ENCODE measurements around the gene RGS1.

Gene RGS1

DNA sequence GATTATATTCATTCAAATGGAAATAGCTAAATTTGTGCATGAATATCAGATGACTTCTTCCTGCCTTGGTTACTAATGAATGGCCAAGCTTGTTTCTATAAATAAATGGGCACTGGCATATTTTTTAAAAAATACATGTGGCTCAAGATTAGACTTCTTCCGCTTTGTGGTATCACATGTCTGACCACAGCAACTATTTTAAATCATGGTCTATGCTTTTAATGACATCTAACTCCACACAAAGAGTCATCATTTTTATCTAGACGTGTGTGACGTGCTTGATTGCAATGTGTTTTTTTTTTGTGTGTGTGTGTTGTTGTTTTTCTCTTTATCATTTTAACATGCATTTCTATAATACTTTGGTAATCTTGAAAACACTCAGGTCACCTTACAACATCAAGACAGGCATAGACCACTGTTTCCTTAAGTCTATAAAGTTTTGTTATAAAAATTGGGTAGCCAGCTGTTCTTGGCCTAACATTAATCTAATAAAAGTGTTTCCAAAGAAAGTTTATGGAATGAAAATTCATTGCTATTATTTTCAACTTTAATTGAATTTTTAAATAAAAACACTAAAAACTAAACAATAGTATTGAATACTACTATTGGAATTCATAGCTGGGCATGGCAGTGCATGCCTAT, 29.5 kb downstream of the RGS1 start:
- FAIRE-seq = peak; percentile 20
- no peak for TF ChIP-seq POLR2A (IDR thresholded peaks at IDR 0.05; ENCODE audit: low read depth, low read length)
- no peak for DNase-seq (ENCODE audit: insufficient read length, low spot score)

GRCh38 chr1:192608671-192609070, 33.1 kb downstream of the RGS1 start:
- no peak for TF ChIP-seq POLR2A (IDR thresholded peaks at IDR 0.05; ENCODE audit: low read depth, low read length)
- DNase-seq (ENCODE audit: insufficient read length, low spot score) (no peak), FAIRE-seq (no peak)

GRCh38 chr1:192609110-192610079, 33.8 kb downstream of the RGS1 start:
- FAIRE-seq = no peak
- DNase-seq (ENCODE audit: insufficient read length, low spot score) = no peak
- no peak for TF ChIP-seq POLR2A (IDR thresholded peaks at IDR 0.05; ENCODE audit: low read depth, low read length)

- TF ChIP-seq POLR2A (IDR thresholded peaks at IDR 0.05; ENCODE audit: low read depth, low read length) = no peak
- DNase-seq (ENCODE audit: insufficient read length, low spot score) (no peak), FAIRE-seq (no peak)
Measured at GRCh38 chr1:192610112-192610889, 34.7 kb downstream of the RGS1 start.

DNA sequence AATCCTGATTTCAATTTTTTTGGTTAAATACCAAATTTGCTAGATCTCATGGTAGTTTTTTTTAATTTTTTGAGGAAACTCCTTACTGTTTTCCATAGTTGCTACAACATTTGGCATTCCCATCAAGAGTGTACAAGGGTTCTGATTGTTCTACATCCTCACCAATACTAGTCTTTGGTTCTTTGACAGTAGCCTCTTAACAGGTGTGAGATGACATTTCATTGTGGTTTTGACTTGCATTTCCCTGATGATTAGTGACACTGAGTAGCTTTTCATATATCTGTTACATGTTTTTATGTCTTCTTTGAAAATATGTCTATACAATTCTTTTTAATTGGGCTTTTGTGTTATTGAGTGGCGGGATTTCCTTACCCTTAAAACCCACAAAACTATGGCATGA, 39.5 kb downstream of the RGS1 start:
- DNase-seq (ENCODE audit: insufficient read length, low spot score) = no peak
- no peak for TF ChIP-seq POLR2A (IDR thresholded peaks at IDR 0.05; ENCODE audit: low read depth, low read length)
- FAIRE-seq = no peak

- no peak for DNase-seq (ENCODE audit: insufficient read length, low spot score)
- TF ChIP-seq POLR2A (IDR thresholded peaks at IDR 0.05; ENCODE audit: low read depth, low read length) = no peak
- FAIRE-seq = no peak
Measured at GRCh38 chr1:192620071-192620635, 44.6 kb downstream of the RGS1 start.

DNA sequence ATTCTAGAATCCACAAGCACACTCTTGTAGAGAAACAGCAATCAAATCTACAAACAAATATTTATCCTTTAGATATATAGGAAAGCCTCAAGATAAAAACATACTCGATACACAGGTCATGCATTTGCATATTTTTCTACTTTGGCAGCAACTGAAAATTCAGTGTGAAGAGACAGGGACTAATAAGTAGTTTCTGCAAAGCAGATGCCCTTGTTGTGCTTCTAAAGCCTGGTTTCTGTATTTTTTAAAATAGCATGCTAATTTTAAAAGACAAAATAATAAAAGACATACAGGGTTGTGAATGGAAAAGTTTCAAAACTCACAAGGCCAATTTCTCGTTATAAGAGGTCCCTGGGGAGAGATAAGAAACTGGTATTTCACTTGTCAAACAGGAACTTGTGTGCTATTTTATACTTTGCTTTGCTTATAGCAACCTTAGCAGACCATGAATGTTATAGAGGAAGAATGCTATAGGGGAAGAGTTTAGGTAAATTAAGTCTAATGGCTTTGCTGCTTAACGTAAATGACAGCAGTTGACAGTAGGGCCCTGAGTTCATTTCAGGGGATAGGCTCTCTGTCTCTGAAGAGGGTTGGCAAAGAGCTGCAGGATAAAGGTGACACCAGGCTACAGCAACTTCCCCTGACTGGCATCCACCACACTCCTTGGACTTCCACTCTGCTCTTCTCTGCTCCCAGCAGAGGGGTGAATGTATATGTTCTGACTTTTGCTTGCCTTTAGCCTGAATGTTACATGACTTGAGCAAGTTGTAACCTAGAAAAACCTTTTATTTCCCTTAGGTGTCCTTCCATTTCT, 51.0 kb downstream of the RGS1 start:
- no peak for TF ChIP-seq POLR2A (IDR thresholded peaks at IDR 0.05; ENCODE audit: low read depth, low read length)
- FAIRE-seq (no peak), DNase-seq (ENCODE audit: insufficient read length, low spot score) (no peak)

- TF ChIP-seq POLR2A (IDR thresholded peaks at IDR 0.05; ENCODE audit: low read depth, low read length) = no peak
- no peak for FAIRE-seq
- no peak for DNase-seq (ENCODE audit: insufficient read length, low spot score)
Measured at GRCh38 chr1:192627901-192628300, 52.3 kb downstream of the RGS1 start.

GRCh38 chr1:192628396-192629057, 53.0 kb downstream of the RGS1 start:
- TF ChIP-seq POLR2A (IDR thresholded peaks at IDR 0.05; ENCODE audit: low read depth, low read length) = no peak
- no peak for DNase-seq (ENCODE audit: insufficient read length, low spot score)
- no peak for FAIRE-seq

GRCh38 chr1:192629612-192630011, 54.0 kb downstream of the RGS1 start:
- TF ChIP-seq POLR2A (IDR thresholded peaks at IDR 0.05; ENCODE audit: low read depth, low read length) = no peak
- FAIRE-seq (no peak), DNase-seq (ENCODE audit: insufficient read length, low spot score) (no peak)

All from H54 (cell line).